WERI-Rb-1 (cell line): ENCODE results near the gene GCN1.
A peak's percentile ranks its signal among the peaks of the same experiment; 100 is the strongest.

Source experiments
- DNase-seq: peaks from one replicate; pipeline ENCODE4 v3.0.0-alpha.2; 2020
- H3K27ac ChIP-seq: fragments of 250-450 bp; sonication (Bioruptor Pico); 2 replicates; pipeline ENCODE4 v1.5.1; 2020; ENCODE audit warnings: mild to moderate bottlenecking, moderate library complexity
- H3K27me3 ChIP-seq: fragments of 250-450 bp; sonication (Bioruptor Pico); 2 replicates; pipeline ENCODE4 v1.5.1; 2021; ENCODE audit warnings: mild to moderate bottlenecking, low read depth, moderate library complexity; ENCODE audit not compliant: insufficient read depth, severe bottlenecking
- H3K36me3 ChIP-seq: fragments of 250-450 bp; sonication (Bioruptor Pico); 2 replicates; pipeline ENCODE4 v1.5.1; 2020; ENCODE audit warnings: mild to moderate bottlenecking, moderate library complexity
- H3K4me3 ChIP-seq: 2 replicates; pipeline ENCODE4 v1.5.1; 2011; ENCODE audit warnings: low read depth, mild to moderate bottlenecking, control low read depth, low read length
- H3K9me3 ChIP-seq: fragments of 250-450 bp; sonication (Bioruptor Pico); 2 replicates; pipeline ENCODE4 v1.5.1; 2021; ENCODE audit warnings: mild to moderate bottlenecking, moderate library complexity; ENCODE audit not compliant: severe bottlenecking
- TF ChIP-seq, protein P1 (sequence below): IDR thresholded peaks from 2 replicates; pipeline ENCODE4 v1.5.1; 2011; ENCODE audit warnings: low read depth, mild to moderate bottlenecking, control low read depth, inconsistent platforms, low read length

GCN1 gene

DNA sequence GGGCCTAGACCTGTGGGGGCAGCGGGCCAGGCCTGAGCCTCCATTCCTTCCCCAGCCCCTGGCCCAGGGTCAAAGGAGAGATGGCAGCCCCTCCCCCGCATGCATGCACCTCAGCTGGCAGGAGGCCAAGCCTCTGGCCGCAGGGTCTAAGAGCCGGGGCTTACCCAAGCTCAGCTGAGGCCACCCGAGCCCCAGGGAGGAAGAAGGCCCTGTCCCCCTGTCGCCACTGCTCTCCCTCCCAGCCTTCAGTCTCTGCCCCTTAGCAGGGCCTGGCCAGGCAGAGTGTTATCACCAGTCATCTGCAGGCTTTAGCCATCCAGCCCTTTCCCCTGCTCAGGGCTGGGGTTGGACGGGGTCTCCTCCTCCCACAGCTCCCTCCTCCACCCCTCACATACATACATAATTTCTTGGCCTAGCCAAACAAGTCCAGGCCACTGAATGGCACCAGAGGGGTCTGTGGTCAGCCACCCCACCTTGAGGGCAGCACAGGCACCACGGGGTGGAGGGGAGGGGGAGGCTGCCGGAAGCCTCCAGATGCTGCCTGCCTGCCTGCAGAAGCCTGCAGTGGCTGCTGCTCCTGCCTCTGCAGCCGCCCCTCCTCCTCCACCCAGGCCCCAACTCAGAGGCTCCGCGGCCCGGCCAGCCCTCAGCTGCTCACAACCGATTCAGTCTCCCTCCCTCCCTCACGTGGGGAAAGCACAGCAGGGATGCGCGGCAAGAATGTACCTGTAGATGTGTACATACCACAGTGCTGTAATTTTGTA, 100.7 kb downstream of the GCN1 start:
- TF ChIP-seq, protein P1, sequence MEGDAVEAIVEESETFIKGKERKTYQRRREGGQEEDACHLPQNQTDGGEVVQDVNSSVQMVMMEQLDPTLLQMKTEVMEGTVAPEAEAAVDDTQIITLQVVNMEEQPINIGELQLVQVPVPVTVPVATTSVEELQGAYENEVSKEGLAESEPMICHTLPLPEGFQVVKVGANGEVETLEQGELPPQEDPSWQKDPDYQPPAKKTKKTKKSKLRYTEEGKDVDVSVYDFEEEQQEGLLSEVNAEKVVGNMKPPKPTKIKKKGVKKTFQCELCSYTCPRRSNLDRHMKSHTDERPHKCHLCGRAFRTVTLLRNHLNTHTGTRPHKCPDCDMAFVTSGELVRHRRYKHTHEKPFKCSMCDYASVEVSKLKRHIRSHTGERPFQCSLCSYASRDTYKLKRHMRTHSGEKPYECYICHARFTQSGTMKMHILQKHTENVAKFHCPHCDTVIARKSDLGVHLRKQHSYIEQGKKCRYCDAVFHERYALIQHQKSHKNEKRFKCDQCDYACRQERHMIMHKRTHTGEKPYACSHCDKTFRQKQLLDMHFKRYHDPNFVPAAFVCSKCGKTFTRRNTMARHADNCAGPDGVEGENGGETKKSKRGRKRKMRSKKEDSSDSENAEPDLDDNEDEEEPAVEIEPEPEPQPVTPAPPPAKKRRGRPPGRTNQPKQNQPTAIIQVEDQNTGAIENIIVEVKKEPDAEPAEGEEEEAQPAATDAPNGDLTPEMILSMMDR: no peak
- H3K27me3 ChIP-seq: no peaks in the 10 kb centered on the region
- peaks cover 47% of the 10 kb centered on the region for H3K36me3 ChIP-seq
- peak overlapping the region; percentile 15 for H3K27ac ChIP-seq
- H3K4me3 ChIP-seq: no peak overlapping the region
- peak; percentile 68 for DNase-seq
- H3K9me3 ChIP-seq: no peaks in the 10 kb centered on the region

DNA sequence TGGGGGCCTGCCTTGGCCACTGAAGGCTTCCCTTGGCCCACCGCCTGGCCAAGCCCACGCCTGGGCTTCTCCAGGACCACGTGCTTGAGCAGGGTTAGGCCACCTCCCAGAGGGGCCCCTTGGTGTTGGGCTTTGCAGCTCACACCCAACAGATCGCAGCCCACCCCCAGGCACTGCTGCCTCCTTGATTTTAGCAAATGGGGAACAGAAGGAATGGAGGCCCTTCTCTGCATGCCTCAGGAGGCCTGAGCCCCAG, 101.3 kb downstream of the GCN1 start:
- Histone ChIP-seq H3K36me3 (peaks cover 42% of the 10 kb centered on the region), H3K27me3 (no peaks in the 10 kb centered on the region)

DNA sequence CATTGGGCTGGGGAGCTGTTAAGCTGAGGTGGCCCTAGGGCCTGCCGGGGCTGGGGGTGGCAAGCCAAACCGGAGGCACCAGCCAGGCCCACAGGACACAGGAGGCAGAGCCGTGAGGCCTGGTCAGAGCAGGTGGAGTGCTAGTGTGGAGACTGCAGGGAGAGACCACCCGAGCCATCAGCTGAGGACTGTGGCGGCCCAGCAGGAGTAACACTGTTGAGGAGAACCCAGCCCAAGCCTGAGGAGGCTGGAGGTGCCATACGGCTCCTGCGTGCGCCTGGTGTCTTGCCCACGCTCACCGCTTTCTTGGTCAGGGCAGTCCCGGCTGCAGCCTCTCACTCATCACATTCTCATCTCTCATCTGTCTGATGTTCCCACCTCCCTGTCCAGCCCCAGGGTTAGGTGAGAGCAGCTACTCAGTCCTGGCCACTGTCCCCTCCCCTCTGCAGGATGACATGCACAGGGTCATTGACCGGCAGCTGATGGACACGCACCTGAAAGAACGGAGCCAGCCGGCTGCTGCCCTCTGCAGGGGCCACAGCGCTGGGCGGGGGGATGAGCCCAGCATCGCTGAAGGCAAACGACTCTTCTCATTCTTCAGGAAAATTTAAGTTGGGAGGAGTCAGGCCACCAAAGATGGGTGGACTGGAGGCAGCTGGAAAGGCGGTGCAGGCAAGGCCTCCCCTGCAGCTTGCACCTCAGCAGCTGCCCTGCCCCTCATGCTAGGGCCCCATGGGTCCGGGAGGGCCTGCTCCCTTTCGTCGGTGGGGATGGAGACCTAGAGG, 101.8 kb downstream of the GCN1 start:
- Histone ChIP-seq H3K9me3 (no peaks in the 10 kb centered on the region), H3K27ac (no peak overlapping the region), H3K4me3 (no peak overlapping the region), H3K36me3 (peaks cover 38% of the 10 kb centered on the region), H3K27me3 (no peaks in the 10 kb centered on the region)
- TF ChIP-seq, protein P1: no peak
- DNase-seq: no peak

More for the DNA sequence above, 101.3 kb downstream of the GCN1 start:
- DNase-seq: no peak
- H3K27ac ChIP-seq: peak overlapping the region; percentile 15; the same call in 1 of the 2 replicates
- TF ChIP-seq, protein P1: no peak
- H3K9me3 ChIP-seq: no peaks in the 10 kb centered on the region
- no peak overlapping the region for H3K4me3 ChIP-seq

DNA sequence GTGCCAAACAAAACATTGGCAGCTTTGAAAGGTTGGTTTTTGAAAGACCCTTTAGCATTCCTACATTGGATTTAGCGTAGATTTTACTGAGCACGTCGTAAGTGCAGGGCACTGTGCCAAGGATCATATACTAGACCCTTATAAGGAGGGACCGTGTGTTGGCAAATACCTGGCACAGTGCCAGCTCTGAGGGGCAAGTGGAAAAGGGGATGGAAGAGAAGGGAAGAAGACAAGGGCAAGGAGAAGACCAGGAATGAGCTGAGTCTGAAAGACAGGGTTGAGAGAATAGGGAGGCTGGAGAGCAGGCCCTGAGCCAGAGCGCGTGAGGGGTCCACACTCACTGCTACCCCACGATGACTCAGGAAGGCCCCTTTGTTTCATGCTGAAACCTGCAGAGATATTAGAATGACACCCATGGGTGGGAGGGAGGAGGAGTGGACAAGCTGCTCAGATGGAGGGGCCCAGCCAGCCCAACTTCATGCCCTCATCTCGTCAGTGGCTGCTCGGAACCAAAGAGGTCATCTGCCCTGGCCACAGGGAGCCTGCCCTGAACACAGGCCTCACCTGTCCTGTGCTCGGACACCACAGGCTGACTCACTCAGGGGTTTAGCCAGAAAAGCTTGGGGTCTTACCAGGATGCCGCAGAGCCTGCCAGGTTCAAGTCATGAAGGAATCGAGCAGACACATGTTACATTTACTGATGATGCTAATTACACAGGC, 103.0 kb downstream of the GCN1 start:
- TF ChIP-seq, protein P1: no peak
- H3K27ac ChIP-seq: no peak overlapping the region
- no peaks in the 10 kb centered on the region for H3K9me3 ChIP-seq
- no peak for DNase-seq
- no peak overlapping the region for H3K4me3 ChIP-seq
- peaks cover 27% of the 10 kb centered on the region for H3K36me3 ChIP-seq
- no peaks in the 10 kb centered on the region for H3K27me3 ChIP-seq

DNA sequence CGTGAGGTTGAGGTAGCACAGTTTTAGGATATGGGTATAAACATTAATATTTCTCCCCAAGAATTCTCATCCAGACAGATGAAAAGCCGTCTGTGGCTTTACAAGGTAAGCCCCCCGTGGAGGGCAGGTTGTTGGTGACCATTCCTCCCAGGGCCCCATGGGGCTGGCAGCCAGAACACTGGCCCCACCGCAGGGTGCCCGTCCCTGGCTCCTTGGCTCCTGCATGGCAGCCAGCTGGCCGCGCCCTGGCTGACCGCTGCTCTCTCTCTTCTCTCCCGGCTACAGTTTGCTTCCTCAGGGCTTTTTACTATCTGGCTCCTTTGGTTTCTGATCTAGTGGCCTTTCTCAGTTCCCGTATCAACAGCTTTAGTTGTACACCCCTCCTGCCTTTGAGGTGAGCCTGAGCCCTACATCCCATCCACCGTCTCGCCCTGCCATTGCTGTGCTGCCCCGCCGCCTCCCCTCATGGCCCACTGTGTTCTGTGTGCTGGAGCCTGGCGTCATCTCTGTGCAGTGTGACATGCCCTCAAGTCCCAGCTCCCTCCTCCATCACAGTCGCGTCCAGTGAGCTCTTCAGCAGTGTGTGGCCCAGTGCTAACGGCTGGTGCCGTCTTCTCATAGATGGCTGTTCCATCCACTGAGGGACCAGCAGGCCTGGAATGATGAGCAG, 103.8 kb downstream of the GCN1 start:
- no peak overlapping the region for H3K27ac ChIP-seq
- peaks cover 20% of the 10 kb centered on the region for H3K36me3 ChIP-seq
- no peaks in the 10 kb centered on the region for H3K27me3 ChIP-seq
- no peak overlapping the region for H3K4me3 ChIP-seq
- no peak for DNase-seq
- no peaks in the 10 kb centered on the region for H3K9me3 ChIP-seq
- TF ChIP-seq, protein P1: no peak
